CD4-positive, alpha-beta T cell (primary cell): Measurements from ENCODE around the gene ZNF768. TPM values are rescaled to one million over a fixed set of nuclear protein-coding genes. Genes with fewer than 3 reads are reported as not detected.
A peak's percentile ranks its signal among the peaks of the same experiment; 100 is the strongest.

Experiments used
- ATAC-seq: fragments of 200-7000 bp; cut with Tn5 transposase; one replicate; pipeline ENCODE4 v1.10.0; 2022; ENCODE audit warnings: mild to moderate bottlenecking; ENCODE audit not compliant: poor library complexity
- CTCF ChIA-PET: fragments of 350-600 bp; sonication (Branson Sonifier 250); formaldehyde crosslinking; loops from one replicate; lab custom pipeline; 2021; ENCODE audit warnings: antibody characterized with exemption, inconsistent platforms; lab: Charles Lee
- POLR2A ChIA-PET: fragments of 350-600 bp; sonication (Branson Sonifier 250); formaldehyde crosslinking; loops from one replicate; lab custom pipeline; 2021; ENCODE audit warnings: antibody characterized with exemption, inconsistent platforms; lab: Charles Lee
- DNase-seq, 14 experiments: peaks; one replicate each; pipeline ENCODE4 v3.0.0-alpha.2; 2013 to 2020; ENCODE audit warnings: mixed read lengths in 2 of 14
- H3K27ac ChIP-seq, 2 donors: one replicate each; pipeline versions ENCODE4 v1.5.1 to v1.7.0; 2013; ENCODE audit warnings: low read length in 2 of 2, low read depth in 1 of 2, mild to moderate bottlenecking in 1 of 2
- H3K27me3 ChIP-seq, 2 experiments: 1 replicate in 1 of 2; 2 replicates in 1 of 2; pipeline versions ENCODE4 v1.6.1 to v1.7.0; 2013; ENCODE audit warnings: low read length in 2 of 2, control low read depth in 1 of 2, mild to moderate bottlenecking in 1 of 2, moderate library complexity in 1 of 2; ENCODE audit not compliant: insufficient read depth in 2 of 2, control insufficient read depth in 1 of 2
- H3K36me3 ChIP-seq: one replicate; pipeline ENCODE4 v1.6.1; 2013; ENCODE audit warnings: low read length, control low read depth; ENCODE audit not compliant: insufficient read depth
- H3K4me1 ChIP-seq: one replicate; pipeline ENCODE4 v1.6.1; 2013; ENCODE audit warnings: low read length, control low read depth; ENCODE audit not compliant: insufficient read depth
- H3K4me3 ChIP-seq: one replicate; pipeline ENCODE4 v1.5.1; 2013; ENCODE audit warnings: mild to moderate bottlenecking, low read length, moderate library complexity
- H3K9me3 ChIP-seq, 2 experiments: 1 replicate in 1 of 2; 2 replicates in 1 of 2; pipeline versions ENCODE4 v1.6.1 to v1.7.0; 2013; ENCODE audit warnings: low read length in 2 of 2, mild to moderate bottlenecking in 2 of 2, control low read depth in 1 of 2, moderate library complexity in 1 of 2; ENCODE audit not compliant: control insufficient read depth in 1 of 2, insufficient read depth in 1 of 2
- H3K27ac Mint-ChIP-seq: one replicate; pipeline ENCODE4 v1.8.0; 2020; ENCODE audit warnings: mixed read lengths
- H3K27me3 Mint-ChIP-seq: one replicate; pipeline ENCODE4 v1.8.0; 2021; ENCODE audit warnings: mixed read lengths
- H3K36me3 Mint-ChIP-seq: one replicate; pipeline ENCODE4 v1.8.0; 2021; ENCODE audit warnings: low read depth, mixed read lengths
- H3K4me1 Mint-ChIP-seq: one replicate; pipeline ENCODE4 v1.8.0; 2021; ENCODE audit warnings: low read depth, mixed read lengths
- H3K4me3 Mint-ChIP-seq: one replicate; pipeline ENCODE4 v1.8.0; 2020; ENCODE audit warnings: mild to moderate bottlenecking, mixed read lengths
- H3K9me3 Mint-ChIP-seq: one replicate; pipeline ENCODE4 v1.8.0; 2020; ENCODE audit warnings: mixed read lengths
- CTCF ChIP-seq: fragments of 200-600 bp; IDR thresholded peaks from one replicate; pipeline ENCODE4 v1.8.0; 2022; ENCODE audit warnings: antibody characterized with exemption, mild to moderate bottlenecking
- intact Hi-C, 2 experiments: fragments of 100-400 bp; cut with DNase I in 1 of 2; cut with micrococcal nuclease in 1 of 2; formaldehyde crosslinking; loops; one replicate each; pipeline versions ENCODE4 v1.15.1 to v1.9.0; 2023 to 2025; cut with DNase I, micrococcal nuclease
- total RNA-seq, 174 experiments: library from RNA in 2 of 174; stranded (reverse) in 2 of 174; gene quantifications; one replicate each; pipeline ENCODE4 v1.2.3 and lab custom pipeline; 2021 to 2026

The ZNF768 gene
- total RNA-seq, 2 experiments from 2014 or later = 3.9 to 4.1 TPM

- no peaks in the 10 kb centered on the region for H3K27me3 ChIP-seq
- DNase-seq (no peak), ATAC-seq (no peak)
- POLR2A ChIA-PET = interaction anchor here (1.8 to 4.3 kb wide), 5 partner anchors 8 to 142 kb away, joined by 10 to 152 read pairs (median 43); partner anchors contain the start of genes PRR14, ZNF688 and ZNF747
- no peak overlapping the region for H3K4me3 ChIP-seq
- peak overlapping the region; percentile 39 for H3K4me3 Mint-ChIP-seq
- no peaks in the 10 kb centered on the region for H3K9me3 Mint-ChIP-seq
- no peak overlapping the region for H3K27ac ChIP-seq
- H3K36me3 ChIP-seq = peaks cover 19% of the 10 kb centered on the region
- no peaks in the 10 kb centered on the region for H3K27me3 Mint-ChIP-seq
- no peak for TF ChIP-seq CTCF
- H3K27ac Mint-ChIP-seq = peak overlapping the region; percentile 94
- peaks cover 20% of the 10 kb centered on the region for H3K36me3 Mint-ChIP-seq
- peaks cover 29% of the 10 kb centered on the region for H3K4me1 Mint-ChIP-seq
- H3K4me1 ChIP-seq = peaks cover 53% of the 10 kb centered on the region
- H3K9me3 ChIP-seq = no peaks in the 10 kb centered on the region
- CTCF ChIA-PET = interaction anchor here (2.4 to 2.9 kb wide), 2 partner anchors 12 to 25 kb away, joined by 19 to 68 read pairs; partner anchors contain the start of genes ZNF688 and ZNF747
- intact Hi-C loops = loop anchor here in 1 of 2 experiments (2.0 to 5.0 kb wide), 6 partner anchors 33 to 202 kb away; partner anchors contain the start of genes CD2BP2, DCTPP1, SEPHS2 and ZNF768
These were observed 33.3 kb upstream of the ZNF768 start for GRCh38 chr16:30559690-30560089.

- ChIA-PET CTCF (interaction anchor here (0.6 to 2.9 kb wide), 12 partner anchors 8 to 135 kb away, joined by 3 to 68 read pairs (median 6); partner anchors contain the start of genes DCTPP1, FBRS, PRR14 and ZNF688), POLR2A (interaction anchor here (0.6 to 4.3 kb wide), 23 partner anchors 9 to 494 kb away, joined by 3 to 152 read pairs (median 7); partner anchors contain the start of genes ALDOA, CORO1A, DCTPP1 and FBRS)
- Histone ChIP-seq H3K4me3 (peak overlapping the region; percentile 73), H3K9me3 (no peaks in the 10 kb centered on the region), H3K27me3 (no peaks in the 10 kb centered on the region), H3K4me1 (peaks cover 61% of the 10 kb centered on the region), H3K36me3 (peaks cover 27% of the 10 kb centered on the region), H3K27ac (peak overlapping the region; percentile 93 to 94)
- intact Hi-C loops = loop anchor here (1.0 to 5.0 kb wide), 13 partner anchors 9 to 202 kb away; partner anchors contain the start of genes PRR14 (in 2 of the 2), CD2BP2 (in 1 of the 2), DCTPP1 (in 1 of the 2) and SEPHS2 (in 1 of the 2)
- Mint-ChIP-seq H3K27ac (peak overlapping the region; percentile 94), H3K9me3 (no peaks in the 10 kb centered on the region), H3K4me1 (peaks cover 34% of the 10 kb centered on the region), H3K27me3 (no peaks in the 10 kb centered on the region), H3K4me3 (peak overlapping the region; percentile 93), H3K36me3 (peaks cover 26% of the 10 kb centered on the region)
- TF ChIP-seq CTCF = no peak
- no peak for DNase-seq
- no peak for ATAC-seq
These were observed 32.5 kb upstream of the ZNF768 start for GRCh38 chr16:30558789-30559377.

GRCh38 chr16:30557957-30558788 lies 31.8 kb upstream of the ZNF768 start, which contains the start of gene ZNF764:
TSS of gene ZNF764 (minus strand) at chr16:30558374. CDS start at chr16:30558182, 192 bp downstream.
- H3K4me1 ChIP-seq = peaks cover 68% of the 10 kb centered on the region
- Mint-ChIP-seq H3K27me3 (no peaks in the 10 kb centered on the region), H3K9me3 (no peaks in the 10 kb centered on the region), H3K4me1 (peaks cover 41% of the 10 kb centered on the region), H3K27ac (peak within 1 kb of the TSS; percentile 94), H3K4me3 (peak within 1 kb of the TSS; percentile 93), H3K36me3 (peaks cover 33% of the 10 kb centered on the region)
- TF ChIP-seq CTCF = no peak
- H3K4me3 ChIP-seq = peak within 1 kb of the TSS; percentile 73
- H3K27me3 ChIP-seq = no peaks in the 10 kb centered on the region
- H3K9me3 ChIP-seq = no peaks in the 10 kb centered on the region
- peak; percentile 89 for ATAC-seq
- ChIA-PET CTCF (interaction anchor here (0.6 to 2.9 kb wide), 15 partner anchors 9 to 593 kb away, joined by 3 to 68 read pairs (median 6); partner anchors contain the start of genes DCTPP1, FBRS, PRR14 and SEPTIN1), POLR2A (interaction anchor here (0.6 to 4.3 kb wide), 30 partner anchors 9 to 493 kb away, joined by 3 to 152 read pairs (median 4); partner anchors contain the start of genes ALDOA, CORO1A, DCTPP1 and FBRS)
- peaks cover 33% of the 10 kb centered on the region for H3K36me3 ChIP-seq
- peak within 1 kb of the TSS; percentile 93 to 94 for H3K27ac ChIP-seq
- intact Hi-C loops = loop anchor here (1.0 to 5.0 kb wide), 13 partner anchors 10 to 201 kb away; partner anchors contain the start of genes PRR14 (in 2 of the 2), CD2BP2 (in 1 of the 2), DCTPP1 (in 1 of the 2) and SEPHS2 (in 1 of the 2)
- peak; percentile 90 to 99 (median 95) for DNase-seq
